Ramos (cell line): ENCODE results near the gene CLPSL1.

ENCODE experiments used
- in situ Hi-C: fragments of 300-500 bp; cut with MboI; formaldehyde crosslinking; loops from one replicate; pipeline ENCODE4 v1.14.3; 2022; ENCODE audit warnings: low sequenced_read_pairs; ENCODE audit not compliant: unreplicated experiment

CLPSL1 gene, protein sequence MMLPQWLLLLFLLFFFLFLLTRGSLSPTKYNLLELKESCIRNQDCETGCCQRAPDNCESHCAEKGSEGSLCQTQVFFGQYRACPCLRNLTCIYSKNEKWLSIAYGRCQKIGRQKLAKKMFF

DNA sequence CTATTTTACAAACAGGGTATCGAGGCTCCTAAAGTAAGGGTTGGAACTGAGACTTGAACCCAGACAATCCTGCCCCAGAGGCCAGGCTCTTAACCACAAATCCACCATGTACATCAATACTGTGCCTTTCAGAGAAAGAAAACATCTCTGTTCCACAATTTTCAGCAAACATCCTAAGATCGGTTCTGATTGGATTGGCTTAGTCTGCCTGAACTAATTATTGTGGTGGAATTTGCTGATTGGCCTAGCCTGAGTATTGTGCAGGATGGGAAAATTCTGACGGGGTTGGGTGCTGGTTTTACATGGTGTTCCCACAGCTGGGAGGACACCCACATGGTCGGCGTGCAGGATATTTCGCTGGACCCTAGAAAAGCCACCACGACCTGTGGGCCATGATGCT lies at the start of gene CLPSL1:
CLPSL1 (plus strand) TSS at position 301 of the 400 bp plus-strand sequence; CDS start at position 393, 92 bp downstream.
- in situ Hi-C loops: no loop called here

DNA sequence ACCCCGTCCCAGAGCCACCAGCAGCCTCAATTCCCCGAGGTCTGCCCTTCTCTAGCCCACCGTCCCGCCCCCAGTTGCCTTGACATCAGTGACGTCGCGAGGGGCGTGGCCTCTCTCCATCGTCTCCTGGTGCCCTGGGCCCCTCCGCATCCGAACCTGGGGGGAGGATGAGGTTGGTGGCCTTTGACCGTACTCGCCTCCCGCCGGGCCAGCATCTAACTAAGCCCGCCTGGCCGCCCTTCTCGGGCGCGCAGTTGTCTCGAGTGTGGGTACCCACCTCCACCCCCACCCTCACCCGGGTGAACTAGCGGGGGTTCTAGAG lies 49.4 kb upstream of the CLPSL1 start:
- in situ Hi-C loops: loop anchor here (10.0 kb wide), 1 partner anchor 427 kb away; no protein-coding TSS in a partner anchor

DNA sequence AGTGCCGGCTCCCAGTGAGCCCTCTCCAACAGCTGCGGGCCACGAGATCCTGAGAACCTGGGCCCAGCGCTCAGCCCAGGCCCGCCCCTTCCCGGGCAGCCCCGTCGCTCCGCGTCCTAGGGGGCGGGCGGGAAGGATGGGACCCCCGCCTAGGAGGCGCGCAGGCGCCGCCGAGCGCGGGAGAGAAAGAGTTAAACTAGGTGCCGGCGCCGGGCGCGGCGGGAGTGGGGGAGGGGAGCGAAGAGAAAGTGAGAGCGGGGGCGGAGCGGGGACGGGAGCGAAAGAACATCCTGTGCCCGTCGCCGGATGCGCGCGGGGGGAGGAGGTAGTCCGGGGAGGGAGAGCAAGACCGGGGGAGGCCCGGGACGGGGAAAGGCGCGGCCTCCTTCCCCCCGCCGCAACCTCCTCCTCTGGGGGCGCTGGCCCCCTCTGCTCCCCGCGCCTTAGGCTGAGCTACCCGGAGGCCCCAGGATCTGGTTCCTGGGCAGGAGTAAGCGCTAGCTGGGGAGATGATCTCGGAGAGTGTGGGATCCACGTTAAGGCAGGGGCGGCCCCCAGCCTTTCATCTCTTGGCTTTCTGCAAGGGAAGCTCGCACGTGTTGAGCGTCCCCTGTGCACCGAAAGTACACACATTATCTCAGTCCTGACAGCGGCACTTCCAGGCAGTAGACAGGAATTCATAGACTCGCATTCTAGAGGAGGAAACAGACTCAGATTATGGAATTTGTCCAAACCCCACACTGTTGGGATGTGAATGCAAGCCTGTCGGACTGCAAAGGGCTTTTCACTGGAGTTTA lies 48.9 kb upstream of the CLPSL1 start:
- in situ Hi-C loops: loop anchor here (10.0 kb wide), 1 partner anchor 427 kb away; no protein-coding TSS in a partner anchor

DNA sequence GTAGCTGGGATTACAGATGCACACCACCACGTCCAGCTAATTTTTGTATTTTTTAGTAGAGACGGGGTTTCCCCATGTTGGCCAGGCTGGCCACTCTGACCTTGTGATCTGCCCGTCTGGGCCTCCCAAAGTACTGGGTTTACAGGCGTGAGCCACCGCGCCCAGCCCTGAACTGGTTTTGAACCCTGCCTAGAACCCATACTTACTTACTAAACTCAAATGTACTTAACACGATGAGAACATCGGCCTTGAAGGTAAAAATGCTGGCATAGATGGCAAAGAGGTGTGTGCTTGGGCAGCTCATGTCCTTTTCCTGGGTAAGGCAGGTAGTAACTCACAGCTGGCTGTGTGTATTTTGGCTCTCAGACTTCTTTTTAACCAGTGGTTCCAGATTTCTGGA lies 47.2 kb upstream of the CLPSL1 start:
- in situ Hi-C loops: loop anchor here (10.0 kb wide), 1 partner anchor 429 kb away; no protein-coding TSS in a partner anchor

DNA sequence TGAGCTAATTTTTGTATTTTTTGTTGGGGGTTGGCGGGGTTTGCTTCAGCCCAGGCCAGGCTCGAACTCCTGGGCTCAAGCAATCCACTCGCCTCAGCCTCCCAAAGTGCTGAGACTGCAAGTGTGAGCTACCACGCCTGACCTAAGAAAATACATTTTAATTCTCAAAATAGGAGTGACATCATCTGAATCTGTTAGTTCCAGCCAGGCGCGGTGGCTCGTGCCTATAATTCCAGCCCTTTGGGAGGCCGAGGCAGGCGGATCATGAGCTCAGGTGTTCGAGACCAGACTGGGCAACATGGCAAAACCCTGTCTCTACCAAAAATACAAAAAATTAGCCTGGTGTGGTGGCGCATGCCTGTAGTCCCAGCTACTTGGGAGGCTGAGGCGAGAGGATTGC lies 46.5 kb upstream of the CLPSL1 start:
- in situ Hi-C loops: loop anchor here (10.0 kb wide), 1 partner anchor 430 kb away; no protein-coding TSS in a partner anchor

DNA sequence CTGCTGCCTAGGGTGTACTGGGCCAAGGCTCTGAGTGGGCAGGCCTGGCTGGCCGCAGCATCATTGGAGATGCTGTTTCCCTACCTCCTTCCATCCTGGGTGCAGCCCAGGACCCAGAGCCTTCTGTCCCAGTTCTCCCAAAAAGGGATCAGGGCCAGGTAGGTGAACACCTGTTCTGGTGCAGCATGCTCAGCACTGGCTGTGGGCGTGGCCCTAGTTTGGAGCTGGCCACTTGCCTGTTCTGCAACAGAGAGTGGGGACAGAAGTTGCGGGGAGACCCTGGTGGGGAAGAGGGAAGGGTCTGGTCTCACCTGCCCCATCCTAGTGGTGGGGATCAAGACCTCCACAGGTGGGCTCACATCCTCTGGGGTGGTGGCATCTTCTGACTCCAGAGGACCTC lies 45.4 kb upstream of the CLPSL1 start:
- in situ Hi-C loops: loop anchor here (5.0 to 10.0 kb wide), 3 partner anchors 153 to 431 kb away; no protein-coding TSS in a partner anchor

DNA sequence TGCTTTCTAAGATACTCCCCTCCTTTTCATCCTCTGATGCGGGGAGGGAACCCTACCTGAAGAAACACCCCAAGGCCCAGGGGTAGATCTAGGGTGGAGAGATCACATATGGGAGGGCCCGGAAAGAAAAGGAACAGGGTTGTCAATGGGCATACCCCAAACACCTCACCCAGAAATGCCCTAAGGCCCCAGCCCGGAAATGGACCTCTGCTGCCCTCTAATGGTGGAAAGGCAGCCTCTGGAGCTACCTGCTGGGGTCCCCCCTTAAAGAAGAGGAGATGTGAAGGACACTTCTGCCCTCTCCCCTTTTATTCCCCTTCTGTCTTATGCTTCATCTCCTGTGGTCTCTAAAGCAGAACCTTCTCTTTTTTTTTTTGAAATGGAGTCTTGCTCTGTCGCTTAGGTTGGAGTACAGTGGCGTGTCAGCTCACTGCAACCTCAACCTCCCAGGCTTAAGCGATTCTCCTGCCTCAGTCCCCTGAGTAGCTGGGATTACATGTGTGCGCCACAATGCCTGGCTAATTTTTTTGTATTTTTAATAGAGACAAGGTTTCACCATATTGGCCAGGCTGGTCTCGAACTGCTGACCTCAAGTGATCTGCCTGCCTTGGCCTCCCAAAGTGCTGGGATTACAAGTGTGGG lies 44.4 kb upstream of the CLPSL1 start:
- in situ Hi-C loops: loop anchor here (5.0 to 10.0 kb wide), 3 partner anchors 154 to 432 kb away; no protein-coding TSS in a partner anchor

DNA sequence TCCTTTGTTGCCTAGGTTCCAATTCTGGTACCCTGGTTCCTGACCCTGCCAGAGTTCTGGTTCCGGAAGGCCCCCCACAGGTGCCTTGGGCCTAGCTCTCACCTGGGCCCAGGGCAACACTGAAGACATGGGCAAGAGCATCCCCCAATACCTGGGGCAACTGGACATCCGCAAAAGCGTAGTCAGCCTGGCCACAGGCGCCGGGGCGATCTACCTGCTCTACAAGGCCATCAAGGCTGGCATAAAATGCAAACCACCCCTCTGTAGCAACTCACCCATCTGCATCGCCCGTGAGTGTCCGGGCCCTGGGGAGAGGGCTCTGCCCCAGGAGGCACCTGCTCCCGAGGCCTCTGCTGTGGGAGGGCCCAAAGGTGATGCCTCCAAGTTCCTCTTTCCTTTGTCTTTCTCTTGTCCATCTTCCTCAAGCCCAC lies 43.8 kb upstream of the CLPSL1 start, which contains the start of gene ARMC12:
ARMC12 (plus strand) TSS at position 51 of the 431 bp plus-strand sequence; CDS start at position 128, 77 bp downstream.
- in situ Hi-C loops: loop anchor here (5.0 to 10.0 kb wide), 3 partner anchors 155 to 432 kb away; no protein-coding TSS in a partner anchor

DNA sequence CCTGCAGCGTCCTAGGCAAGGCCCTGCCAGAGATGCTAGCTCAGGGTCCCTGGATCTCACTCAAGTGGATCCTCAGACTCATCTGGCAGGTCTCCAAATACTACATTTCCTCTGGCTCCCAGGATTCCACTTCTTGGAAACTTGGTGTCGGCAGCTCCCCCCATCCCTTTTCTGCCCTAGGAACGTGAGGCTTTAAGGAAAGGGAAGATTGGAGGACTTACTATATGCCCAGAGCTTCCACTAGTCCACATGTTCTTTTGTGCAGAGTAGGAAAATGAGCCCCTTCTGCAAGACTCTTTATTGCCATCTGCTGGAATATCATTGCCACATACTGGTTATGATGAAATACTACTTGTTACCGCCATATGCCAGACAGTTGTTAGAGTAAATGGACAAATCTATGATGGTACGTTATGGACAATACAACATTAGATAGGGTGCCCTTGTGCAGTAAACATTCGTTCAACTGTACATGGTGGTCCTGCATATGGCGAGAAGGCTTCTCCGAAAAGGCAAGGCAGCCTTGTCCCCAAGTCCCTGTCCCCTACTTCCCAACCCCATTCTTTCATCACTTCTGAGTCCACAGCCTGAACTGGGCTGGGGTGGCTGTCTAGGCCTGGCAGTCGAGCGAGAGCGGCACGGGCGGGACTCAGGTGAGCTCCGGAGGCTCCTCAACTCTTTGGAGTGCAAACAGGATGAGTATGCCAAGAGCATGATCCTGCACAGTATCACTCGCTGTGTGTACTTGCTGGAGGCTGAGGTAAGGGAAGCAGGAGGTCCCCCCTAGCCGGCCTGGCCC lies 43.2 kb upstream of the CLPSL1 start:
- in situ Hi-C loops: loop anchor here (5.0 to 10.0 kb wide), 3 partner anchors 155 to 433 kb away; no protein-coding TSS in a partner anchor

DNA sequence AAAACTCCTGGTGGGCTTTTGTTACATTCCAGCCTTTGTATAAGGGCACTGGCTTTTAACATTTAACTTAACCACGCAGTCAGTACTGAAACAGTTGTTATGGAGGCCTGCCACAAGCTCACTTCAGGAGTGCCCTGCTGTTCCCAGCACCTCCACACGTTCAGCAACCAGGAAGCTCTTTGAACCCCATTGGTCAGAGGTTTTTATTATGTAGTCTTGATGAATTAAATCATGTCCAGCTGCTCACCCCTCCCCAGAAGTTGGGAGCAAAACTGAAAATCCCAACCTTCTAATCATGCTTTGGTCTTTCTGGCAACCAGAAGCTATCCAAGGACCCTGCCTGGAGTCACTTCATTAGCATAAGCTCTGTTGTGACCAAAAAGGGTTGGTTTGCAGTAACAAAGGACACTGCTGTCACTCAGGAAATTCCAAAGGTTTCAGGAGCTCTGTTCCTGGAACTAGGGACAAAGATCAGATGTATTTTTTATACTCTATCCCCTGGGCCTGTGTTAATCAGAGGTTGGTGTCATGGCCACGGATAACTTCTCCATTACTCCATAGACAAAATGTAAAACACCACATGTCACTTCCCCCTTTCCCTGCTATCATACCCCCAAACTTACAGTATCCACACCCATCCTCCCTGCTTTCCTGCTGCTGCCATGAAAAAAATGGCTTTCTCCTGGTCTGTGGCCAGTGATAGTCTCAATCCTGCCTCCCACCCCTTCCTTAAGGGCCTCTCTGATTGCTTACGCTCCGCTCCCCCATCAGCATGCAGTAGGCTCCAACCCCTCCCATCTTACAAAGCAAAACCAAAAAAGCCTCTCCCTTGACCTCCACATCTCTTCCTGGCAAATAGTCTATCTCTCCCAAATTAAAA lies 40.9 kb upstream of the CLPSL1 start:
- in situ Hi-C loops: loop anchor here (5.0 to 10.0 kb wide), 3 partner anchors 158 to 435 kb away; no protein-coding TSS in a partner anchor

DNA sequence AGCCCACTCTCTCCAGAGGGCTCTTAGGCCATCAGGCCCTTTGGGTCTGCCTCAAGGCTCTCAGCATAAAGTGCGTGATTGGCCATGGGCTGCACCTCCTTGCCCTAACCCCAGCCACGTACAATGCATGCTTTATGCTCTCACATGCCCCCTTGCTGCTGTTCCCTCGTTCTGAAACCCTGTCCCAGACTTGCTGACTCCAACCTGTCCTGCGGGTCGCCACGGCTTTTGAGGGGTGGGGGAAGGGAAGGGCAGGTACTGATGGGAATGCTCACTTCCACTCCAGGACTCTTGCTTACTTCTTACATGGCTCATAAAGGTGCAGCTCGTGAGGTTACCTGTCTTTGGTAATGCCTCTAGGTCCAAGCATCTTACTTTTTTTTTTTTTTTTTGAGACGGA lies 38.0 kb upstream of the CLPSL1 start:
- in situ Hi-C loops: no loop called here

DNA sequence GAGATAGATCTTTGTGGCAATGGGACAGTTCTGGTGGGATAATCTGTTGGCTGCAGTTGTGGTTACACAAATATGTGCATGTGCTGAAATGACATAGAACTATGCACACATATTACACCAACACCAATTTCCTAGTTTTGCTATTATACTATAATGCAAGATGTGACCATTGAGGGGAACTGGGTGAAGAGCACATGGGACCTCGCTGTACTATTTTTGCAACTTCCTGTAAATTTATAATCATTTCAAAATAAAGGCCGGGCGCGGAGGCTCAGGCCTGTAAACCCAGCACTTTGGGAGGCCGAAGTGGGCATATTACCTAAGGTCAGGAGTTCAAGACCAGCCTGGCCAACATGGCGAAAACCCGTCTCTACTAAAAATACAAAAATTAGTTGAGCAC lies 35.3 kb upstream of the CLPSL1 start:
- in situ Hi-C loops: no loop called here

DNA sequence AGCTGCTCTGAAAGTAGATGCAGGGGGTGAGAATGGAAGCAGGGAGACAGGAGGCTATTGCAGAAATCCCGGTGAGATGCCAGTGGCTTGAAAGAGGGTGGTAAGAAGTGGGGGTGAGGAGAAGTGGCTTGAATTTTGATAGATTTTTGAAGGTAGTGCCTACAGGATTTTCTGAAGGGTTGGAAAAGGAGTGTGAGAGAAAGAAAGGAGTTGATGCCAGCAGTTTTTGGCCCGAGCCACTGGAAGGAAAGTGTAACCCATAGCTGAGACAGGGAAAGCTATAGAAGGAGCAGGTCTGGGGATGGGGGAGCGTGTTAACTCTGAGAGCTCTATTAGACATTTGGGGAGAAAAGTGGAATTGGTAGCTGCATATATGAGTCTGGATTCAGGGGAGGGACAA lies 34.3 kb upstream of the CLPSL1 start:
- in situ Hi-C loops: no loop called here

DNA sequence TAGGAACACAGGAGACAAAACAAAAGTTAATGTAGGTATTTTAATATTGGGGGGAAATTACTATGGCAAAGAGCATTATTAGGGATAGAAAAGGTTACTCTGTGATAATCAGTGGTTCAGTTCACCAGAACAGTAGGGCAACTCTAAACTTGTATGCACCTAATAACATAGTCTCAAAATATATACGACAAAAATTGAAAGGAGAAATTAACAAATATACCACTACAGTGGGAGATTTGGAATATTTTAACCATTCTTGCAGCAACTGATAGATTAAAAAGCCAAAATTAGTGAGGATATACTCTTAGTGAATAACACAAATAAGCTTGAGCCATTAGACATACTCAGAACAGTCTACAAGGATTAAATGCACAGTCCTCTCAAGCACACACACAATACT lies 32.9 kb upstream of the CLPSL1 start:
- in situ Hi-C loops: no loop called here

DNA sequence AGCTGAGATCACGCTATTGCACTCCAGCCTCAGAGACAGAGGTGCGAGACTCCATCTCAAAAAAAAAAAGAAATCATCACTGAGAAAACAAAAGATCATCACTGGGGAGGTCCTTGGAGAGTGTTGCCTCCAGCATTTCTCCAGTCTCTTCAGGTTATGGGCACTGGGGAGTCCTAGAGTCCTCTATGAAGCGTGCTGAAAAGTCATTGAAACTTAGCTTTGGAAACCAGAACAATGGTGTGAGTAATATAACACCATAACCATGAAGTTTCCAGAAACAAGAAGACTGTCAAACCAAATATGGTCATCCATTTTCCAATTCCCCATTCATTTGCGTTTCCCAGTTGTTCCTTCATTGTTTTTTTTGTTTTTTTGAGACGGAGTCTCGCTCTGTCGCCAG lies 30.3 kb upstream of the CLPSL1 start:
- in situ Hi-C loops: no loop called here

DNA sequence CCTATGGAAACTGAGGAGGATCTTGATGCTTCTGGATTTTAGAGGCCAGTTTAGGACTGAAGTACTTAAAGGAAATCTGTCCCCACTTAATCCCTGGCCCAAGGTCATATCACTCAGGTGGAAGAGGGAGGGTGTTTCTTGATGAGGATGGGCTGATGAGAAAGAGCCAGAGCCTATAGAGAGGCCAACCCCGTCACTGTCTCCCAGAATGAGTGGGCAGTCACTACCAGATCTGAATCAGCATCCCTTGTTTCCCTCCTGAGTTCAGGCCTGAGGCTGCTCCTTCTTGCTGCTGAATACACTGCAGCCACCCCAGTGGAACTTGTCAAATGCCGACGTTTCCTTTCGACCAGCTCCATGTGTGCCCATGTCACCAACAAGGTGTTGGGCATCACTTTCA lies 29.2 kb upstream of the CLPSL1 start:
- in situ Hi-C loops: no loop called here

DNA sequence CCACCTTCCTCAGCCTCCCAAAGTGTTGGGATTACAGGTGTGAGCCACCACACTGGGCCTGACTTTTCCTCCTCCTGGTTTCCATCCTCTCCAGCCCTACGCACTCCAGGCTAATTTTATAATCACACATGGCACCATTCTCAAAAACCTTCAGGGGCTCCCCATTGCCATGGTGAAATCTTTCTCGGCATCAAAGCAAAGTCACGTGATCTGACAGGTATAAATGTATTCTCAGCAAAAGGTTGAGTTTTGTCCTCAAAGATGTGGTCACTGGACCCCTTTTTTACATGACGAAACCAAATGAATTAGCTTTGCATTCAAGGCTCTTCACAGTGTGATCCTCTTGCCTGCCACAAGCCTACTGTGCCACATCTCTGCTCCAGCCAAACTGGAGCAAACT lies 28.5 kb upstream of the CLPSL1 start:
- in situ Hi-C loops: no loop called here

DNA sequence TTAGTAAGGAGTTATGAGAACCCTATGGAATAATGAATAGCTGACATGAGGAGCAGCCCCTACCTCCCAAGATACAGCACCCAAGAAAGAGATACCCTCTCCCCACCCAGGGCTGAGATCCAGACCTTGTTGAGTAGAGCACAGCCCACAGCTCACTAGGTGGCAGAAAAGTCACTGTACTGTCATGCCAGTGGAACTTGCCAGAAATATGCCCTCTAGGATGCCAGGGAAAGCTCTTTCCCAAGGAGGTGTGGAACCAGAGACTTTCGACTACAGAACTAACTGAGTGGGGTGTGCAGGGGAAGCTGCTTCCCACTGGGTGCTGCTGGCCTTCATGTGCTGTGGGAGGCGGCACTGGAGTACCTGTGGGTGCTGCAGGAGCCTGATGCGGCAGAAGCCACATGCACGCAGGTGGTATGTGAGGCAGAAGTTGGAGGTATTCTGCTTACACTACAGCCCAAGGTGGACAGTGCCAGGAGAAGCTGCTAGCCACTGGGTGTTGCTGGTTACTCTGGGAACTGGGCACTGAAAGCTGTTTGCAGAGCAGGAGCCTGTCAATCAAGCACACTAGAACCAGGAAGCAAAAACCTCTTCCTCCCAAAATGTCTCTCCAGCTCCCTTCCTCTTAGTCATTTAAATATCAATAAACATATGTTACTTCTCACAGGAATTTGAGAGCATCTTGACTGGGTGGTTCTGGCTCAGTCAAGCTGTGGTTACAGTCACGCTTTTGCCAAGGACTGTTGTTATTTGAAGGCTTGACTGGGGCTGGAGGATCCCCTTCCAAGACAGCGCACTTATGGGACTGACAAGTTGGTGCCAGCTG lies 26.2 kb upstream of the CLPSL1 start:
- in situ Hi-C loops: no loop called here
